K562 (cell line): Measurements from ENCODE around the gene CLDND2. TPM values are rescaled to one million over a fixed set of nuclear protein-coding genes. Genes with fewer than 3 reads are reported as not detected.

Source experiments
- ATAC-seq: fragments of 200-7000 bp; cut with Tn5 transposase; 3 replicates; pipeline ENCODE4 v1.9.1; 2020; ENCODE audit warnings: moderate library complexity
- BruUV-seq: library from RNA; stranded (reverse); fragments of 400-500 nt; replicated peaks from 2 replicates; lab custom pipeline; 2021; lab: Mats Ljungman, UMichigan
- CTCF ChIA-PET: fragments of 300-600 bp; formaldehyde crosslinking; extraction: SDS; loops from one replicate; lab custom pipeline; 2021; ENCODE audit warnings: low intra/inter-chr PET ratio; lab: Yijun Ruan, JAX
- POLR2A ChIA-PET: fragments of 300-600, 350-650 bp; sonication (Branson Sonifier 250); formaldehyde crosslinking; extraction: SDS; loops from one replicate; lab custom pipeline; 2021; ENCODE audit warnings: antibody characterized with exemption, inconsistent platforms; lab: Yijun Ruan, JAX
- DNase-seq, 4 experiments: peaks; one replicate each; pipeline versions ENCODE4 v3.0.0 to v3.0.0-alpha.2; 2011 to 2018; ENCODE audit warnings: low spot score in 3 of 4, mixed read lengths in 3 of 4; ENCODE audit errors: extremely low read depth in 1 of 4
- FAIRE-seq: peaks from 2 replicates; lab custom pipeline; 2011; peaks lifted over from hg19 to GRCh38; lab: Jason Lieb, UNC
- H2AFZ ChIP-seq: 2 replicates; pipeline ENCODE4 v1.6.0; 2011; ENCODE audit warnings: low read depth, low read length, control low read depth, inconsistent platforms
- H3K27ac ChIP-seq: fragments of 200-600 bp; 3 replicates; pipeline ENCODE4 v1.8.0; 2011; ENCODE audit warnings: low read depth, mild to moderate bottlenecking, control low read depth, inconsistent platforms, low read length, moderate library complexity, mixed read lengths; ENCODE audit errors: extremely low read depth
- H3K27me3 ChIP-seq, 2 experiments: fragments of 300-600 bp in 1 of 2; 2 replicates in 1 of 2; 3 replicates in 1 of 2; pipeline versions ENCODE4 v1.6.0 to v1.8.0; 2011; ENCODE audit warnings: inconsistent platforms in 2 of 2, low read length in 2 of 2, mild to moderate bottlenecking in 1 of 2, mixed read lengths in 1 of 2, moderate library complexity in 1 of 2; ENCODE audit not compliant: control insufficient read depth in 2 of 2, insufficient read depth in 2 of 2
- H3K36me3 ChIP-seq: fragments of 300-600 bp; 3 replicates; pipeline ENCODE4 v1.8.0; 2011; ENCODE audit warnings: mild to moderate bottlenecking, low read length, inconsistent platforms; ENCODE audit not compliant: control insufficient read depth, insufficient read depth
- H3K4me1 ChIP-seq, 2 experiments: fragments of 200-600 bp in 1 of 2; replicated peaks in 1 of 2; 2 replicates in 1 of 2; 3 replicates in 1 of 2; pipeline versions ENCODE4 v1.5.1 to v1.8.0; 2011; ENCODE audit warnings: inconsistent platforms in 2 of 2, low read length in 2 of 2, mild to moderate bottlenecking in 1 of 2, mixed read lengths in 1 of 2, moderate library complexity in 1 of 2; ENCODE audit not compliant: control insufficient read depth in 2 of 2, insufficient read depth in 2 of 2
- H3K4me2 ChIP-seq: 2 replicates; pipeline ENCODE4 v1.6.1; 2011; ENCODE audit warnings: low read length, control low read depth, inconsistent platforms, mixed read lengths; ENCODE audit not compliant: insufficient read depth
- H3K4me3 ChIP-seq: fragments of 200-600 bp; sonication (generic), shearing (Covaris generic); 2 replicates; pipeline ENCODE4 v1.5.1; 2016; ENCODE audit warnings: control low read depth, inconsistent platforms
- H3K79me2 ChIP-seq: fragments of 200-600 bp; 3 replicates; pipeline ENCODE4 v1.8.0; 2011; ENCODE audit warnings: low read length, inconsistent platforms; ENCODE audit not compliant: control insufficient read depth, insufficient read depth
- H3K9ac ChIP-seq, 2 experiments: 2 replicates each; pipeline versions ENCODE4 v1.6.0 to v1.6.1; 2011; ENCODE audit warnings: low read depth in 2 of 2, low read length in 2 of 2, control low read depth in 1 of 2, inconsistent platforms in 1 of 2, mild to moderate bottlenecking in 1 of 2, mixed read lengths in 1 of 2; ENCODE audit not compliant: insufficient read depth in 1 of 2
- H3K9me1 ChIP-seq: one replicate; pipeline ENCODE4 v1.6.0; 2011; ENCODE audit warnings: inconsistent platforms, mild to moderate bottlenecking, low read length, moderate library complexity; ENCODE audit not compliant: control insufficient read depth, insufficient read depth
- H3K9me3 ChIP-seq: replicated peaks from 2 replicates; pipeline ENCODE4 v1.5.1; 2011; ENCODE audit warnings: low read depth, low read length, inconsistent platforms; ENCODE audit not compliant: control insufficient read depth, insufficient read depth
- H4K20me1 ChIP-seq: replicated peaks from 2 replicates; pipeline ENCODE4 v1.6.1; 2011; ENCODE audit warnings: low read length, inconsistent platforms, mixed read lengths; ENCODE audit not compliant: control insufficient read depth, insufficient read depth
- HDAC6 ChIP-seq: IDR thresholded peaks from 2 replicates; pipeline ENCODE4 v1.6.1; 2012; ENCODE audit warnings: low read depth, mild to moderate bottlenecking, control low read depth, inconsistent platforms, low read length, moderate library complexity
- KDM5B ChIP-seq: fragments of 200-600 bp; sonication (generic); IDR thresholded peaks from 2 replicates; pipeline ENCODE4 v1.6.1; 2012; ENCODE audit warnings: low read depth, mild to moderate bottlenecking, moderate library complexity, low read length, control low read depth, inconsistent platforms; ENCODE audit not compliant: insufficient replicate concordance
- MECOM ChIP-seq: fragments of 250-450 bp; sonication (Bioruptor Pico); IDR thresholded peaks from 2 replicates; pipeline ENCODE4 v1.8.0; 2022; ENCODE audit warnings: inconsistent platforms
- SMC3 ChIP-seq: conservative IDR thresholded peaks from 2 replicates; pipeline ENCODE4 v1.6.1; 2011; ENCODE audit warnings: low read depth, low read length, improper control_type of control experiment; ENCODE audit not compliant: insufficient read depth
- WGBS: fragments of 100-300 bp; shearing (Covaris generic); methylation state at CpG from one replicate; pipeline ENCODE4 v1.1.6; 2016; ENCODE audit warnings: low coverage, mixed read lengths; ENCODE audit not compliant: insufficient coverage; ENCODE audit errors: missing lambda C conversion rate; 5-methylcytosine and 5-hydroxymethylcytosine counted together
- in situ Hi-C: fragments of 300-500 bp; cut with MboI; formaldehyde crosslinking; loops from 4 replicates; pipeline ENCODE4 v1.15.0; 2018; ENCODE audit warnings: inconsistent platforms, mixed read lengths
- intact Hi-C: fragments of 100-400 bp; cut with micrococcal nuclease; formaldehyde crosslinking; loops from 2 replicates; pipeline ENCODE4 v1.14.2; 2022
- polyA plus RNA-seq, 8 experiments: library from polyadenylated mRNA; depleted of rRNA in 4 of 8; stranded (reverse) in 5 of 8; unstranded in 3 of 8; fragments of >200 nt; fragmentation: Nextera tagmentation in 2 of 8; fragmentation: Illumina TruSeq in 1 of 8; extraction: Ambion mirVana in 2 of 8; extraction: Trizol in 1 of 8; gene quantifications; 2 replicates each; pipeline versions ENCODE4 v1.2.1 to v1.2.3, GENCODE V29; 2011 to 2014; ENCODE audit warnings: inconsistent platforms in 1 of 8, missing spikeins in 1 of 8
- total RNA-seq, 7 experiments: library from RNA; depleted of rRNA in 6 of 7; stranded (reverse); fragments of >200 nt in 6 of 7; fragmentation: Illumina TruSeq in 2 of 7; extraction: Trizol in 2 of 7; gene quantifications; 2 replicates each; pipeline versions ENCODE4 v1.2.1 to v1.2.3, GENCODE V29; 2011 to 2021; ENCODE audit warnings: low replicate concordance in 1 of 7
- TF ChIP-seq, protein P1 (sequence below): sonication (generic); formaldehyde crosslinking; IDR thresholded peaks from 2 replicates; pipeline ENCODE4 v1.9.0; 2022; ENCODE audit warnings: mild to moderate bottlenecking, missing genetic modification reagents
- TF ChIP-seq, protein P2 (sequence below): sonication (generic); formaldehyde crosslinking; IDR thresholded peaks from 2 replicates; pipeline ENCODE4 v1.9.0; 2022; ENCODE audit warnings: mild to moderate bottlenecking, missing genetic modification reagents
- TF ChIP-seq, protein P3 (sequence below): sonication (generic); formaldehyde crosslinking; IDR thresholded peaks from 2 replicates; pipeline ENCODE4 v1.8.1; 2023; ENCODE audit warnings: mild to moderate bottlenecking, missing genetic modification reagents

The CLDND2 gene
- total and polyA plus RNA-seq, 9 of the 15 experiments (the other 6 are each of a cell fraction or from before 2014, with no cell fraction given): 0.45 to 4.0 (median 1.2) TPM; not detected in 3

DNA sequence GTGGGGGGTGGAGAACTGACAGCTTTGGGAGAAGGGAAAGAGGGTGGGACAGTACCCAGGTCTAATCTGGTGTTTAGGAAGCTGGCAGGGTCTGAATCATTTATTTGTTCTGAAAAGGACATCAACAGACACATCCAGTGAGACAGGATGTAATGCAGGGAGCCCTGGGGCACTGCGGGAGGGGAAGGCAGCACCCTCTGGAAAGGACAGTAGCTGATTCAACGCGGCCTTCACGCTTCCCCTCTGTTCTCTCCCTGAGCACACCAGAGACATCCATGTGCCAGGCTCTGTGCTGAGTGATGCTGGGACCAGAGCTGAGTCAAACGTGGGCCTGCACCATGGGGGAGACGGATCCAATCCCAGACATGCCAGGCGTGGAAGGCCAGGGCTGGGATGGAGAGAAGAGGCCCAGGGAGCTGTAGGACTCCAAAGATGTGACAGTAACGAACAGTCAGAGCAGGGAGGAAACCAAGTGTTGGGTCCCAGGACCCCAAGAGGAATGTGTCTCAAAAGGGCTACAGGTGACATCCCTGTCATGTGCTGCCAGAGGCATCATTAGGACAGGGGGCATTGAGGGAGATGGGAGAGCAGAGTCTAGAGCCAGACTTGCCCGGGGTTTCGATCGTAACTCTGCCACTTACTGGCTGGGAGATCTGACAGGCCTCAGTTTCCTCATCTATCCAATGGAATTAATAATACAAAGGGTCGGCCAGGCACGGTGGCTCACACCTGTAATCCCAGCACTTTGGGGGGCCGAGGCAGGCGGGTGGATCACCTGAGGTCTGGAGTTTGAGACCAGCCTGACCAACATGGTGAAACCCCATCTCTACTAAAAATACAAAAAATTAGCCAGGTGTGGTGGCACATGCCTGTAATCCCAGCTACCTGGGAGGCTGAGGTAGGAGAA, 4.3 kb downstream of the CLDND2 start:
- no peaks in the 10 kb centered on the region for H3K9me3 ChIP-seq
- no peak overlapping the region; the same call in 2 of the 3 replicates for H3K27ac ChIP-seq
- no TSS peak for BruUV-seq
- 83% methylated on average over 15 of the region's 15 CpGs for WGBS
- H4K20me1 ChIP-seq: no peaks in the 10 kb centered on the region
- peaks cover 3% of the 10 kb centered on the region; the same call in 2 of the 3 replicates for H3K36me3 ChIP-seq
- H3K4me1 ChIP-seq: peaks cover 28 to 50% of the 10 kb centered on the region in 2 experiments
- POLR2A ChIA-PET: interaction anchor here (1.9 to 2.2 kb wide), 2 partner anchors 10 to 13 kb away, joined by 5 to 6 read pairs; no protein-coding TSS in a partner anchor
- peaks cover 61% of the 10 kb centered on the region for H3K79me2 ChIP-seq
- intact Hi-C loops: no loop called here
- in situ Hi-C loops: no loop called here
- H3K9ac ChIP-seq: peak overlapping the region in 1 of 2 experiments; percentile 88; a peak in 2 of 4 replicates
- no peaks in the 10 kb centered on the region for H3K9me1 ChIP-seq
- H3K4me2 ChIP-seq: peak overlapping the region; percentile 21
- TF ChIP-seq, protein P1, sequence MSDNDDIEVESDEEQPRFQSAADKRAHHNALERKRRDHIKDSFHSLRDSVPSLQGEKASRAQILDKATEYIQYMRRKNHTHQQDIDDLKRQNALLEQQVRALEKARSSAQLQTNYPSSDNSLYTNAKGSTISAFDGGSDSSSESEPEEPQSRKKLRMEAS: 0 out of 2 replicates have a peak, but pooled peaks have one; percentile 17
- TF ChIP-seq MECOM (no peak), SMC3 (no peak), HDAC6 (no peak), KDM5B (peak; percentile 2)
- TF ChIP-seq, protein P2, sequence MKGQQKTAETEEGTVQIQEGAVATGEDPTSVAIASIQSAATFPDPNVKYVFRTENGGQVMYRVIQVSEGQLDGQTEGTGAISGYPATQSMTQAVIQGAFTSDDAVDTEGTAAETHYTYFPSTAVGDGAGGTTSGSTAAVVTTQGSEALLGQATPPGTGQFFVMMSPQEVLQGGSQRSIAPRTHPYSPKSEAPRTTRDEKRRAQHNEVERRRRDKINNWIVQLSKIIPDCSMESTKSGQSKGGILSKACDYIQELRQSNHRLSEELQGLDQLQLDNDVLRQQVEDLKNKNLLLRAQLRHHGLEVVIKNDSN (CRISPR knock-in tag): peak; percentile 5; the same call in 1 of the 2 replicates
- TF ChIP-seq, protein P3, sequence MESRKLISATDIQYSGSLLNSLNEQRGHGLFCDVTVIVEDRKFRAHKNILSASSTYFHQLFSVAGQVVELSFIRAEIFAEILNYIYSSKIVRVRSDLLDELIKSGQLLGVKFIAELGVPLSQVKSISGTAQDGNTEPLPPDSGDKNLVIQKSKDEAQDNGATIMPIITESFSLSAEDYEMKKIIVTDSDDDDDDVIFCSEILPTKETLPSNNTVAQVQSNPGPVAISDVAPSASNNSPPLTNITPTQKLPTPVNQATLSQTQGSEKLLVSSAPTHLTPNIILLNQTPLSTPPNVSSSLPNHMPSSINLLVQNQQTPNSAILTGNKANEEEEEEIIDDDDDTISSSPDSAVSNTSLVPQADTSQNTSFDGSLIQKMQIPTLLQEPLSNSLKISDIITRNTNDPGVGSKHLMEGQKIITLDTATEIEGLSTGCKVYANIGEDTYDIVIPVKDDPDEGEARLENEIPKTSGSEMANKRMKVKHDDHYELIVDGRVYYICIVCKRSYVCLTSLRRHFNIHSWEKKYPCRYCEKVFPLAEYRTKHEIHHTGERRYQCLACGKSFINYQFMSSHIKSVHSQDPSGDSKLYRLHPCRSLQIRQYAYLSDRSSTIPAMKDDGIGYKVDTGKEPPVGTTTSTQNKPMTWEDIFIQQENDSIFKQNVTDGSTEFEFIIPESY (CRISPR knock-in tag): peak; percentile 66; the same call in 1 of the 2 replicates
- CTCF ChIA-PET: no interaction called here
- DNase-seq (no peak), ATAC-seq (no peak), FAIRE-seq (peak; percentile 29)
- no peak overlapping the region for H2AFZ ChIP-seq
- H3K4me3 ChIP-seq: no peak overlapping the region
- no peaks in the 10 kb centered on the region for H3K27me3 ChIP-seq
